Cardiac muscle cell (in vitro differentiated cells and primary cell): Measurements from ENCODE around the gene THEM4. TPM values are rescaled to one million over a fixed set of nuclear protein-coding genes. Genes with fewer than 3 reads are reported as not detected.
A peak's percentile ranks its signal among the peaks of the same experiment; 100 is the strongest.

Experiments
- DNase-seq, 2 donors: peaks; one replicate each; pipeline versions ENCODE4 v3.0.0 to v3.0.0-alpha.2; 2010 to 2017; ENCODE audit warnings: low read depth in 1 of 2, low spot score in 1 of 2
- H3K27ac ChIP-seq: fragments of 200-600 bp; sonication (generic); 2 replicates; pipeline ENCODE4 v1.5.1; 2016
- H3K27me3 ChIP-seq: fragments of 200-600 bp; sonication (generic); 2 replicates; pipeline ENCODE4 v1.6.0; 2016; ENCODE audit warnings: control low read depth
- H3K36me3 ChIP-seq: fragments of 200-600 bp; sonication (generic); 2 replicates; pipeline ENCODE4 v1.5.1; 2016; ENCODE audit warnings: control low read depth
- H3K4me1 ChIP-seq: fragments of 200-600 bp; sonication (generic); 2 replicates; pipeline ENCODE4 v1.8.1; 2017; ENCODE audit warnings: low read depth, mild to moderate bottlenecking, mixed run types
- H3K4me3 ChIP-seq: fragments of 200-600 bp; sonication (generic); 2 replicates; pipeline ENCODE4 v1.5.1; 2016; ENCODE audit warnings: mild to moderate bottlenecking
- H3K9me3 ChIP-seq: fragments of 200-600 bp; sonication (generic); 2 replicates; pipeline ENCODE4 v1.5.1; 2017; ENCODE audit warnings: low read depth, mild to moderate bottlenecking, control low read depth
- CTCF ChIP-seq: IDR thresholded peaks from 2 replicates; pipeline ENCODE4 v1.5.1; 2012; ENCODE audit warnings: low read depth, mild to moderate bottlenecking, low read length
- polyA plus RNA-seq: library from polyadenylated mRNA; unstranded; fragments of >200 nt; fragmentation: Nextera tagmentation; extraction: Ambion mirVana; gene quantifications from 2 replicates; pipeline ENCODE4 v1.2.1, GENCODE V29; 2016
- total RNA-seq: library from RNA; depleted of rRNA; stranded (reverse); fragments of >200 nt; gene quantifications from 2 replicates; pipeline ENCODE4 v1.2.3, GENCODE V29; 2016

Gene THEM4
- total and polyA plus RNA-seq, 2 experiments from 2014 or later: 26.8 to 61.9 TPM

GRCh38 chr1:151839457-151840403, 69.6 kb downstream of the THEM4 start, which contains the start of gene C2CD4D:
TSS of gene C2CD4D (minus strand) at chr1:151839820. CDS start at chr1:151838989, 831 bp downstream.
- peak within 1 kb of the TSS; percentile 30 for H3K4me3 ChIP-seq
- H3K4me1 ChIP-seq: no peaks in the 10 kb centered on the region
- no peak within 1 kb of the TSS for H3K27ac ChIP-seq
- peak; percentile 22 to 64 for DNase-seq
- H3K36me3 ChIP-seq: no peaks in the 10 kb centered on the region
- H3K9me3 ChIP-seq: no peaks in the 10 kb centered on the region
- no peak for TF ChIP-seq CTCF
- H3K27me3 ChIP-seq: peaks cover 59% of the 10 kb centered on the region

DNA sequence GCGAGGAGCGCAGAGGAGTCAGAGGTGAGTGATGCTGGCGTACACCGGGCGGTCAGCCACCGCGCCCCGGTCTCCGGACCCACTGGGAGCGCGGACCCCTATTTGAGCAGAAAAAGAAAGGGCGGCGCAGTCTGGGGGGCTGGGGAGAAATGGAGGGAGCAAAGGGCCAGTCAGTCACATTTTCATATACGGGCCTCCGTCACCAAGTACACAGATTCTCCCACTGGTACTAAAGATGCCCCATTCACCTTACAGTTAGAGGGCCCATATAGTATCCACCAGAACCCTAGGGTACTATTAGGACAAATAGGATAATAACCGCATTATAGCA, 70.3 kb downstream of the THEM4 start:
- DNase-seq: no peak
- no peaks in the 10 kb centered on the region for H3K4me1 ChIP-seq
- H3K27me3 ChIP-seq: peaks cover 59% of the 10 kb centered on the region
- no peaks in the 10 kb centered on the region for H3K9me3 ChIP-seq
- peak overlapping the region; percentile 30 for H3K4me3 ChIP-seq
- no peaks in the 10 kb centered on the region for H3K36me3 ChIP-seq
- TF ChIP-seq CTCF: no peak
- no peak overlapping the region for H3K27ac ChIP-seq

DNA sequence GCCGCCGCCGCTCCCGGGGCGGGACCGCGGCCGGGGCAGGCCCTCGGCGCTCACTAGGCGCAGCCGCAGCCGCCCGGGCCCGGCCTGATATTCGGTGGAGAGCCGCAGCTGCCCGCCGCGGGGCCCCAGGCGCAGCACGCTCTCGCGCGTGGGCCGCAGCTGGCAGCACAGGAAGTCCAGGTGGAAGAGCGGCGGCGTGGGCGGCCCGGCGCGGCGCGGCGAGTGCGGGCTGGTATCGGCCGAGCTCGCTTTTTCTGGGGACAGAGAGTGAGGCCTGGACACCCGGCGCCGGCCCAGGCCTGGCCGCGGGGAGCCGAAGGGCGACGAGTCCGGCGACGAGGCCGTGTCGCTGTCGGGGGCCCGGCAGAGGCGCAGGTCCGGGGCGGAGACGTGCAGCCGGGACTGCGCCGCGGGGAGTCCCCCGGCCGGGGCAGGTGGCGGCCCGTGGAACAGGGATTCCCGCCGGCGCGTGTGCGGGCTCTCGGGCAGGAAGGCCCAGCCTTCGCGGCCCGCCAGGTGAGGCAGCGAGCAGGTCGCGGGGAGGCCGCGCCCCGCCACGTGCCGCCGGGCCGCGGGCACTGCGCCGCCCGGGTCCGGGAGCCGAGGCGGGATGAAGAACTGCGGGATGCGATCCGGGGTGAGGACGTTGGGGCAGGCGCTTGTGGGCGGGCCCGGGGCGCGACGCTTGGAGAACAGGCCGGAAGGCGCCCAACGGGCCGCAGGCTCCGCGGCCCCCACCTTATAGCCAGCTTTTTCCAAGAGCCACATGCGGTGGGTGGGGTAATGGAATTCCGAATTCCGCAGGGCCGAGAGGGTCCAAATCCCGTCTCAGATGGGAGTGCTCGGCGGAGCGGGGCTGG, 70.9 kb downstream of the THEM4 start:
- TF ChIP-seq CTCF: no peak
- Histone ChIP-seq H3K27me3 (peaks cover 59% of the 10 kb centered on the region), H3K36me3 (no peaks in the 10 kb centered on the region), H3K4me1 (no peaks in the 10 kb centered on the region), H3K27ac (no peak overlapping the region), H3K4me3 (peak overlapping the region; percentile 30), H3K9me3 (no peaks in the 10 kb centered on the region)
- peak; percentile 34 to 35 for DNase-seq

- Histone ChIP-seq H3K4me1 (no peaks in the 10 kb centered on the region), H3K4me3 (peak overlapping the region; percentile 30), H3K36me3 (no peaks in the 10 kb centered on the region), H3K27ac (no peak overlapping the region), H3K27me3 (peaks cover 59% of the 10 kb centered on the region), H3K9me3 (no peaks in the 10 kb centered on the region)
- no peak for TF ChIP-seq CTCF
- DNase-seq: no peak
Observed at GRCh38 chr1:151837884-151838221, 71.5 kb downstream of the THEM4 start.

GRCh38 chr1:151837197-151837596, 72.1 kb downstream of the THEM4 start:
- H3K27ac ChIP-seq: no peak overlapping the region

More at GRCh38 chr1:151837197-151837596, 72.1 kb downstream of the THEM4 start:
- Histone ChIP-seq H3K9me3 (no peaks in the 10 kb centered on the region), H3K4me3 (no peak overlapping the region), H3K4me1 (no peaks in the 10 kb centered on the region), H3K27me3 (peaks cover 57% of the 10 kb centered on the region), H3K36me3 (no peaks in the 10 kb centered on the region)
- no peak for DNase-seq
- TF ChIP-seq CTCF: no peak
